Measurements from ENCODE around the gene CRYBB1.

DNA sequence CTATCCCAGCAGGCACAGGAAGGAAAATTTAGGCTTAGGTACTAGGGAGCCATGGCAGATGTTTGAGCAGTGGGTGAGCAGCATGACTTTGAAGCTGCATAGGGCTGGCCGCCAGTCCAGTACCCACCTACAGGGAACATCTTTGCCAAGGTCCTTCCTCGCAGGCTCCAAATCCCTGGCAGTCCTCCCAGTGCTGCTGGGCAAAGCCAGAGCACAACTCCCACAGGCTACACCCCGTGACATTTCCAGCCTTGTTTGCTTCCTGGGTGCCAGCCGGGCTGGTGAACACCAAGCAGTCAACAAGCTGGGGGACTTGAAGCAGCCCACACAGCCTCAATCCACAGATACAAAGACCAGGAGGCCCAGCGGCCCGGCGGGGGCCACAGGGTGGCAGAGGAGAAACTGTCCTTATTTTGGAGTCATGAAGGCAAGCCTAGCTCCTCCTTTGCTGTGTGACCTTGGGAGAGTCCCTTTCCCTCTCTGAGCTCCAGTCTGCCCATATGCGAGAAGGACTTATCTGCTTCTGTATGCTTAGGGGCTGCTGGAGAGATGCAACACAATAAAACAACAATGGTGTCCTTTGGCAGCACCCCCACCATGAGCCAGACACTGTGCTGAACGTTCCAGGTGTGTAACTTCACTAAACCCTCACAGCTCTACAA lies 55.9 kb downstream of the CRYBB1 start:
- TF ChIP-seq EZH2 (IDR thresholded peaks at IDR 0.05; ENCODE audit: low read depth, unreplicated experiment) (no peak), POLR2AphosphoS5 (IDR thresholded peaks at IDR 0.05; ENCODE audit: low read depth) (no peak), EZH2phosphoT487 (IDR thresholded peaks at IDR 0.05; ENCODE audit: unreplicated experiment) (no peak), ZNF331 (CRISPR knock-in tag; IDR thresholded peaks at IDR 0.05; ENCODE audit: low read depth) (no peak), NANOG (IDR thresholded peaks at IDR 0.05; ENCODE audit: borderline replicate concordance) (no peak)
- TF ChIP-seq, protein P1, sequence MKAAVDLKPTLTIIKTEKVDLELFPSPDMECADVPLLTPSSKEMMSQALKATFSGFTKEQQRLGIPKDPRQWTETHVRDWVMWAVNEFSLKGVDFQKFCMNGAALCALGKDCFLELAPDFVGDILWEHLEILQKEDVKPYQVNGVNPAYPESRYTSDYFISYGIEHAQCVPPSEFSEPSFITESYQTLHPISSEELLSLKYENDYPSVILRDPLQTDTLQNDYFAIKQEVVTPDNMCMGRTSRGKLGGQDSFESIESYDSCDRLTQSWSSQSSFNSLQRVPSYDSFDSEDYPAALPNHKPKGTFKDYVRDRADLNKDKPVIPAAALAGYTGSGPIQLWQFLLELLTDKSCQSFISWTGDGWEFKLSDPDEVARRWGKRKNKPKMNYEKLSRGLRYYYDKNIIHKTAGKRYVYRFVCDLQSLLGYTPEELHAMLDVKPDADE (IDR thresholded peaks at IDR 0.05): no peak
- TF ChIP-seq, protein P2, sequence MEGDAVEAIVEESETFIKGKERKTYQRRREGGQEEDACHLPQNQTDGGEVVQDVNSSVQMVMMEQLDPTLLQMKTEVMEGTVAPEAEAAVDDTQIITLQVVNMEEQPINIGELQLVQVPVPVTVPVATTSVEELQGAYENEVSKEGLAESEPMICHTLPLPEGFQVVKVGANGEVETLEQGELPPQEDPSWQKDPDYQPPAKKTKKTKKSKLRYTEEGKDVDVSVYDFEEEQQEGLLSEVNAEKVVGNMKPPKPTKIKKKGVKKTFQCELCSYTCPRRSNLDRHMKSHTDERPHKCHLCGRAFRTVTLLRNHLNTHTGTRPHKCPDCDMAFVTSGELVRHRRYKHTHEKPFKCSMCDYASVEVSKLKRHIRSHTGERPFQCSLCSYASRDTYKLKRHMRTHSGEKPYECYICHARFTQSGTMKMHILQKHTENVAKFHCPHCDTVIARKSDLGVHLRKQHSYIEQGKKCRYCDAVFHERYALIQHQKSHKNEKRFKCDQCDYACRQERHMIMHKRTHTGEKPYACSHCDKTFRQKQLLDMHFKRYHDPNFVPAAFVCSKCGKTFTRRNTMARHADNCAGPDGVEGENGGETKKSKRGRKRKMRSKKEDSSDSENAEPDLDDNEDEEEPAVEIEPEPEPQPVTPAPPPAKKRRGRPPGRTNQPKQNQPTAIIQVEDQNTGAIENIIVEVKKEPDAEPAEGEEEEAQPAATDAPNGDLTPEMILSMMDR (conservative IDR thresholded peaks at IDR 0.05; ENCODE audit: low read depth in 2 of 2): no peak
- TF ChIP-seq, protein P3, sequence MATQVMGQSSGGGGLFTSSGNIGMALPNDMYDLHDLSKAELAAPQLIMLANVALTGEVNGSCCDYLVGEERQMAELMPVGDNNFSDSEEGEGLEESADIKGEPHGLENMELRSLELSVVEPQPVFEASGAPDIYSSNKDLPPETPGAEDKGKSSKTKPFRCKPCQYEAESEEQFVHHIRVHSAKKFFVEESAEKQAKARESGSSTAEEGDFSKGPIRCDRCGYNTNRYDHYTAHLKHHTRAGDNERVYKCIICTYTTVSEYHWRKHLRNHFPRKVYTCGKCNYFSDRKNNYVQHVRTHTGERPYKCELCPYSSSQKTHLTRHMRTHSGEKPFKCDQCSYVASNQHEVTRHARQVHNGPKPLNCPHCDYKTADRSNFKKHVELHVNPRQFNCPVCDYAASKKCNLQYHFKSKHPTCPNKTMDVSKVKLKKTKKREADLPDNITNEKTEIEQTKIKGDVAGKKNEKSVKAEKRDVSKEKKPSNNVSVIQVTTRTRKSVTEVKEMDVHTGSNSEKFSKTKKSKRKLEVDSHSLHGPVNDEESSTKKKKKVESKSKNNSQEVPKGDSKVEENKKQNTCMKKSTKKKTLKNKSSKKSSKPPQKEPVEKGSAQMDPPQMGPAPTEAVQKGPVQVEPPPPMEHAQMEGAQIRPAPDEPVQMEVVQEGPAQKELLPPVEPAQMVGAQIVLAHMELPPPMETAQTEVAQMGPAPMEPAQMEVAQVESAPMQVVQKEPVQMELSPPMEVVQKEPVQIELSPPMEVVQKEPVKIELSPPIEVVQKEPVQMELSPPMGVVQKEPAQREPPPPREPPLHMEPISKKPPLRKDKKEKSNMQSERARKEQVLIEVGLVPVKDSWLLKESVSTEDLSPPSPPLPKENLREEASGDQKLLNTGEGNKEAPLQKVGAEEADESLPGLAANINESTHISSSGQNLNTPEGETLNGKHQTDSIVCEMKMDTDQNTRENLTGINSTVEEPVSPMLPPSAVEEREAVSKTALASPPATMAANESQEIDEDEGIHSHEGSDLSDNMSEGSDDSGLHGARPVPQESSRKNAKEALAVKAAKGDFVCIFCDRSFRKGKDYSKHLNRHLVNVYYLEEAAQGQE (IDR thresholded peaks at IDR 0.05; ENCODE audit: unreplicated experiment): no peak
